ENCODE measurements around the gene CARM1. TPM values are rescaled to one million over a fixed set of nuclear protein-coding genes. Genes with fewer than 3 reads are reported as not detected.
"Not testable (repeated sequence)": the region's sequence is repeated elsewhere in the genome, so short reads cannot be mapped to it uniquely, and the experiment has no call there.

The CARM1 gene
- total RNA-seq, 1 experiment from 2014 or later: 51.7 TPM

- H3K27me3 Mint-ChIP-seq (ENCODE audit: insufficient read depth, unreplicated experiment): no peaks in the 10 kb centered on the region
- H3K36me3 Mint-ChIP-seq (ENCODE audit: insufficient read depth, unreplicated experiment): peaks cover 46% of the 10 kb centered on the region
- ChIA-PET POLR2A (interaction anchor here (0.7 to 2.4 kb wide), 8 partner anchors 11 to 996 kb away, joined by 4 to 20 read pairs (median 6); partner anchors contain the start of genes CARM1, DNM2, LDLR and ZNF700), CTCF (interaction anchor here (0.5 to 2.2 kb wide), 4 partner anchors 13 to 65 kb away, joined by 3 to 9 read pairs (median 4); no protein-coding TSS in a partner anchor)
- H3K4me3 Mint-ChIP-seq (ENCODE audit: unreplicated experiment): peak overlapping the region; percentile 95
- no peaks in the 10 kb centered on the region for H3K9me3 Mint-ChIP-seq (ENCODE audit: unreplicated experiment)
- TF ChIP-seq CTCF (IDR thresholded peaks at IDR 0.05; ENCODE audit: unreplicated experiment): no peak
- BruUV-seq (replicated peaks): no TSS peak
- H3K4me1 Mint-ChIP-seq (ENCODE audit: insufficient read depth, unreplicated experiment): no peaks in the 10 kb centered on the region
- no peak for DNase-seq (ENCODE audit: unreplicated experiment)
- intact Hi-C loops (cut with micrococcal nuclease): no loop called here
- no peak overlapping the region for H3K27ac Mint-ChIP-seq (ENCODE audit: low read depth, unreplicated experiment)
Observed at GRCh38 chr19:10929402-10929794, 58.0 kb downstream of the CARM1 start.

GRCh38 chr19:10935371-10936059 is 64.2 kb downstream of the CARM1 start:
- H3K27ac Mint-ChIP-seq (ENCODE audit: low read depth, unreplicated experiment): no peak overlapping the region
- no peak for DNase-seq (ENCODE audit: unreplicated experiment)
- ChIA-PET CTCF (interaction anchor here (0.5 to 2.4 kb wide), 20 partner anchors 8 to 826 kb away, joined by 3 to 13 read pairs (median 3); no protein-coding TSS in a partner anchor), POLR2A (interaction anchor here (0.9 to 1.6 kb wide), 2 partner anchors 148 to 154 kb away, joined by 3 to 12 read pairs; partner anchors contain the start of gene LDLR)
- H3K4me1 Mint-ChIP-seq (ENCODE audit: insufficient read depth, unreplicated experiment): no peaks in the 10 kb centered on the region
- H3K4me3 Mint-ChIP-seq (ENCODE audit: unreplicated experiment): no peak overlapping the region
- no TSS peak for BruUV-seq (replicated peaks)
- intact Hi-C loops (cut with micrococcal nuclease): loop anchor here (5.0 kb wide), 2 partner anchors 152 to 262 kb away; partner anchors contain the start of genes KANK2 and LDLR
- no peak for TF ChIP-seq CTCF (IDR thresholded peaks at IDR 0.05; ENCODE audit: unreplicated experiment)
- no peaks in the 10 kb centered on the region for H3K27me3 Mint-ChIP-seq (ENCODE audit: insufficient read depth, unreplicated experiment)
- H3K9me3 Mint-ChIP-seq (ENCODE audit: unreplicated experiment): no peaks in the 10 kb centered on the region
- peaks cover 22% of the 10 kb centered on the region for H3K36me3 Mint-ChIP-seq (ENCODE audit: insufficient read depth, unreplicated experiment)

- CTCF ChIA-PET: interaction anchor here (0.6 to 2.4 kb wide), 36 partner anchors 9 to 951 kb away, joined by 3 to 13 read pairs (median 4); partner anchors contain the start of gene SMARCA4
- intact Hi-C loops (cut with micrococcal nuclease): loop anchor here (5.0 kb wide), 2 partner anchors 151 to 261 kb away; partner anchors contain the start of genes KANK2 and LDLR
- peak; percentile 84 for DNase-seq (ENCODE audit: unreplicated experiment)
- no TSS peak for BruUV-seq (replicated peaks)
- no peaks in the 10 kb centered on the region for H3K27me3 Mint-ChIP-seq (ENCODE audit: insufficient read depth, unreplicated experiment)
- H3K36me3 Mint-ChIP-seq (ENCODE audit: insufficient read depth, unreplicated experiment): peaks cover 14% of the 10 kb centered on the region
- no peak overlapping the region for H3K4me3 Mint-ChIP-seq (ENCODE audit: unreplicated experiment)
- no peaks in the 10 kb centered on the region for H3K9me3 Mint-ChIP-seq (ENCODE audit: unreplicated experiment)
- POLR2A ChIA-PET: interaction anchor here (0.7 to 1.8 kb wide), 7 partner anchors 12 to 153 kb away, joined by 3 to 12 read pairs (median 3); partner anchors contain the start of genes LDLR, SMARCA4 and TMED1
- peak; percentile 55 for TF ChIP-seq CTCF (IDR thresholded peaks at IDR 0.05; ENCODE audit: unreplicated experiment)
- no peaks in the 10 kb centered on the region for H3K4me1 Mint-ChIP-seq (ENCODE audit: insufficient read depth, unreplicated experiment)
- H3K27ac Mint-ChIP-seq (ENCODE audit: low read depth, unreplicated experiment): no peak overlapping the region
Observed at GRCh38 chr19:10936661-10937084, 65.3 kb downstream of the CARM1 start.

- not testable (repeated sequence) for H3K9me3 Mint-ChIP-seq (ENCODE audit: unreplicated experiment); BruUV-seq (replicated peaks); H3K36me3 Mint-ChIP-seq (ENCODE audit: insufficient read depth, unreplicated experiment); H3K4me3 Mint-ChIP-seq (ENCODE audit: unreplicated experiment); DNase-seq (ENCODE audit: unreplicated experiment); H3K27ac Mint-ChIP-seq (ENCODE audit: low read depth, unreplicated experiment); H3K4me1 Mint-ChIP-seq (ENCODE audit: insufficient read depth, unreplicated experiment); H3K27me3 Mint-ChIP-seq (ENCODE audit: insufficient read depth, unreplicated experiment)
- ChIA-PET CTCF (interaction anchor here (0.6 to 6.8 kb wide), 26 partner anchors 10 to 1392 kb away, joined by 3 to 54 read pairs (median 4); partner anchors contain the start of genes SMARCA4 and ZNF563), POLR2A (interaction anchor here (0.6 to 5.8 kb wide), 8 partner anchors 10 to 576 kb away, joined by 3 to 30 read pairs (median 4); partner anchors contain the start of genes LDLR and SMARCA4)
- intact Hi-C loops (cut with micrococcal nuclease): loop anchor here (1.0 to 2.0 kb wide), 2 partner anchors 19 to 95 kb away; partner anchors contain the start of gene SMARCA4
Observed at GRCh38 chr19:10941649-10942048, 70.3 kb downstream of the CARM1 start.

GRCh38 chr19:10943412-10943811 is 72.1 kb downstream of the CARM1 start:
- not testable (repeated sequence) for BruUV-seq (replicated peaks); H3K4me3 Mint-ChIP-seq (ENCODE audit: unreplicated experiment); H3K9me3 Mint-ChIP-seq (ENCODE audit: unreplicated experiment); H3K36me3 Mint-ChIP-seq (ENCODE audit: insufficient read depth, unreplicated experiment); H3K27me3 Mint-ChIP-seq (ENCODE audit: insufficient read depth, unreplicated experiment); H3K4me1 Mint-ChIP-seq (ENCODE audit: insufficient read depth, unreplicated experiment); H3K27ac Mint-ChIP-seq (ENCODE audit: low read depth, unreplicated experiment); DNase-seq (ENCODE audit: unreplicated experiment)
- ChIA-PET POLR2A (interaction anchor here (1.2 to 5.8 kb wide), 2 partner anchors 17 to 145 kb away, joined by 3 to 30 read pairs; partner anchors contain the start of genes LDLR and SMARCA4), CTCF (interaction anchor here (0.6 to 6.8 kb wide), 7 partner anchors 8 to 835 kb away, joined by 3 to 54 read pairs (median 4); partner anchors contain the start of gene SMARCA4)
- intact Hi-C loops (cut with micrococcal nuclease): loop anchor here (2.0 kb wide), 1 partner anchor 17 kb away; the partner anchor contains the start of gene SMARCA4
